ENCODE results near the gene ERFE.

ERFE gene

GRCh38 chr2:238132463-238133450 is 26.0 kb upstream of the ERFE start:
- H3K9me3 ChIP-seq, result no peaks in the 10 kb centered on the region
- TF ChIP-seq, protein P1, sequence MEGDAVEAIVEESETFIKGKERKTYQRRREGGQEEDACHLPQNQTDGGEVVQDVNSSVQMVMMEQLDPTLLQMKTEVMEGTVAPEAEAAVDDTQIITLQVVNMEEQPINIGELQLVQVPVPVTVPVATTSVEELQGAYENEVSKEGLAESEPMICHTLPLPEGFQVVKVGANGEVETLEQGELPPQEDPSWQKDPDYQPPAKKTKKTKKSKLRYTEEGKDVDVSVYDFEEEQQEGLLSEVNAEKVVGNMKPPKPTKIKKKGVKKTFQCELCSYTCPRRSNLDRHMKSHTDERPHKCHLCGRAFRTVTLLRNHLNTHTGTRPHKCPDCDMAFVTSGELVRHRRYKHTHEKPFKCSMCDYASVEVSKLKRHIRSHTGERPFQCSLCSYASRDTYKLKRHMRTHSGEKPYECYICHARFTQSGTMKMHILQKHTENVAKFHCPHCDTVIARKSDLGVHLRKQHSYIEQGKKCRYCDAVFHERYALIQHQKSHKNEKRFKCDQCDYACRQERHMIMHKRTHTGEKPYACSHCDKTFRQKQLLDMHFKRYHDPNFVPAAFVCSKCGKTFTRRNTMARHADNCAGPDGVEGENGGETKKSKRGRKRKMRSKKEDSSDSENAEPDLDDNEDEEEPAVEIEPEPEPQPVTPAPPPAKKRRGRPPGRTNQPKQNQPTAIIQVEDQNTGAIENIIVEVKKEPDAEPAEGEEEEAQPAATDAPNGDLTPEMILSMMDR (IDR thresholded peaks at IDR 0.05), result no peak
- H3K36me3 ChIP-seq, result no peaks in the 10 kb centered on the region
- peaks cover 6 to 9% of the 10 kb centered on the region in 2 experiments for H3K4me1 ChIP-seq (ENCODE audit: control insufficient read depth in 1 of 2, insufficient read depth in 1 of 2, low read depth in 1 of 2, low read length in 1 of 2)
- peaks cover 4% of the 10 kb centered on the region for H3K27me3 ChIP-seq
- H3K27ac ChIP-seq, result no peak overlapping the region
- no peak overlapping the region for H3K4me3 ChIP-seq (ENCODE audit: low read depth in 1 of 2, low read length in 1 of 2)

DNA sequence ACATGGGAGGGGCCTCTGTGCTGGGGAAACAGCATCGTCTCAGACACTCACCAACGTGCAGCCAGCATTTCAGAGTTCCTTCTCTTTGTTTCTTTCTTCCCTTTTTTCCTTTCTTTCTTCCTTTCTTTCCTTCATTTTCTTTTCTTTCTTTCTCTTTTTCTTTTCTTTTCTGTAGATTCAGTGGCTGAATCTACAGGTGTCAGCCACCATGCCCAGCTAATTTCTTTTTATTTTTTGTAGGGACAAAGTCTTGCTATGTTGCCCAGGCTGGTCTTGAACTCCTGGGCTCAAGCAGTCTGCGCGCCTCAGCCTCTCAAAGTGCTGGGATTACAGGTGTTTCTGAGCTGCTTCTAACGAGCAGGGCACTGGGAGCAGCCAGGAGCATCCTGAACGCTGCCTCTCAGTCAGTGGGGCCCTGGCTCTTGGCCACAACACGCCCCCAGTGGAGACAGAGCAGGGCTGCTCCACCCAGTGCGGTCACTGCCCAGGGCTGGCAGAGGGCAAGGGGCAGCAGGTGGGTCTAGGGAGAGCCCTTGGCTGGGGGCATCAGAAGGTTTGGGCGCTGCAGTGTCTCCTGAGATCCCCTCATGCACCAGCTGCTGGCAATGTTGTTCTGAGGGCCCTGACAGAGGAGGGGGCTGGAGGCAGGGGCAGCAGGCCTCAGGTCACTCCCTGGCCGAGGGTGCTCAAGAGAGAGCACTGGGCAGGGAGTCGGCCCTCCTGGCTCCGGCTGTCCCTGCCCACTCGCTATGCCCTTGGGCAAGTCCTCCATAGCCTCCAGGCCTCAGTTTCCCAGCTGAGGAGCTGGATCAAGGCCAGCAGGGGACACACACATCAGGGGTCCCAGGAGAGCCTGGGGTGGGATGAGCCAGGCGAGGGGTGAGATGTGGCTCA is 25.0 kb upstream of the ERFE start:
- Histone ChIP-seq H3K36me3 (no peaks in the 10 kb centered on the region), H3K9me3 (no peaks in the 10 kb centered on the region), H3K27me3 (no peaks in the 10 kb centered on the region), H3K4me1 (ENCODE audit: control insufficient read depth in 1 of 2, insufficient read depth in 1 of 2, low read depth in 1 of 2, low read length in 1 of 2) (peaks cover 6 to 9% of the 10 kb centered on the region in 2 experiments), H3K4me3 (ENCODE audit: low read depth in 1 of 2, low read length in 1 of 2) (no peak overlapping the region), H3K27ac (no peak overlapping the region)
- TF ChIP-seq, protein P1 (IDR thresholded peaks at IDR 0.05), result no peak

DNA sequence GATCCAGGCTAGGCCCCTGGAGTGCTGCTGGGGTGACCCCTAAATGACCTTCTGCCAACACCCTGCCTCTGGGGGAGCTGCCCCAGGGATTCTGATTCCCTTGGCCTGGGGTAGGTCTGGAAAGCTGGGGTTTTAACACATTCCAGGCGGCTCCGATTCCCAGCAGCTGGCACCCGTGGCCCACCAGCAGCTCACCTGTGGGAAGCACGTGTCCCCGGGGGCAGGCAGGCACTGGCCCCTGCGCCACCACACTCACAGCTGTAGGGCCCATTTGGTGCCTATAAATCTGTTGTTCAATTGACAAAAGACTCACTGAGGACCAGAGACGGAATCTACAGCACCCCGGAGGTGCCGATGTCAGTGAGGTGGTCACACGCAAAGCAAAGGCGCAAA is 24.4 kb upstream of the ERFE start:
- peaks cover 6 to 9% of the 10 kb centered on the region in 2 experiments for H3K4me1 ChIP-seq (ENCODE audit: control insufficient read depth in 1 of 2, insufficient read depth in 1 of 2, low read depth in 1 of 2, low read length in 1 of 2)
- no peaks in the 10 kb centered on the region for H3K27me3 ChIP-seq
- H3K4me3 ChIP-seq (ENCODE audit: low read depth in 1 of 2, low read length in 1 of 2), result no peak overlapping the region
- no peak overlapping the region for H3K27ac ChIP-seq
- TF ChIP-seq, protein P1 (IDR thresholded peaks at IDR 0.05), result no peak
- H3K9me3 ChIP-seq, result no peaks in the 10 kb centered on the region
- H3K36me3 ChIP-seq, result no peaks in the 10 kb centered on the region

DNA sequence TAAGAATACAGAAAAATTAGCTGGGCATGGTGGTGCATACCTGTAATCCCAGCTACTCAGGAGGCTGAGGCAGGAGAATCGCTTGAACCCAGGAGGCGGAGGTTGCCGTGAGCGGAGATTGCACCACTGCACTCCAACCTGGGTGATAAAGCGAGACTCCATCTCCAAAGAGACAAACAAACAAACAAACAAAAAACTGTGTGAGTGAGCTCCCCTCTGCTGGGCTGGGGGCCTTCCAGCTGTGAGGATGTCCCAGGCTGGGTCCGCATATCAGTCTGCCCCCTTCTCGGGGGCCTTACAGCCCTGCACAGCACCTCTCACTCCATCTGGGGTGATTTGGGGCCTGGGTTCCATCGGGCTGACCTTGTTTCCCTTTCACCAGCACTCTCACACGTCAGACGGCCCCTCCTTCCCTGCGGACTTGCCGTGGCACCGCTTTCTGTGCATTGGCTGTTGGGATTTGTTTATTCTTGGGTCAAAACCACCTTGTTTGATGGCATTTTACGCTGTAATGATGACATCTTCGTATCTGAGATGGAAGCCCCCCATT is 23.1 kb upstream of the ERFE start:
- Histone ChIP-seq H3K27me3 (no peaks in the 10 kb centered on the region), H3K9me3 (no peaks in the 10 kb centered on the region), H3K27ac (no peak overlapping the region), H3K36me3 (no peaks in the 10 kb centered on the region), H3K4me1 (ENCODE audit: control insufficient read depth in 1 of 2, insufficient read depth in 1 of 2, low read depth in 1 of 2, low read length in 1 of 2) (peaks cover 6 to 9% of the 10 kb centered on the region in 2 experiments), H3K4me3 (ENCODE audit: low read depth in 1 of 2, low read length in 1 of 2) (no peak overlapping the region)
- TF ChIP-seq, protein P1 (IDR thresholded peaks at IDR 0.05), result no peak

DNA sequence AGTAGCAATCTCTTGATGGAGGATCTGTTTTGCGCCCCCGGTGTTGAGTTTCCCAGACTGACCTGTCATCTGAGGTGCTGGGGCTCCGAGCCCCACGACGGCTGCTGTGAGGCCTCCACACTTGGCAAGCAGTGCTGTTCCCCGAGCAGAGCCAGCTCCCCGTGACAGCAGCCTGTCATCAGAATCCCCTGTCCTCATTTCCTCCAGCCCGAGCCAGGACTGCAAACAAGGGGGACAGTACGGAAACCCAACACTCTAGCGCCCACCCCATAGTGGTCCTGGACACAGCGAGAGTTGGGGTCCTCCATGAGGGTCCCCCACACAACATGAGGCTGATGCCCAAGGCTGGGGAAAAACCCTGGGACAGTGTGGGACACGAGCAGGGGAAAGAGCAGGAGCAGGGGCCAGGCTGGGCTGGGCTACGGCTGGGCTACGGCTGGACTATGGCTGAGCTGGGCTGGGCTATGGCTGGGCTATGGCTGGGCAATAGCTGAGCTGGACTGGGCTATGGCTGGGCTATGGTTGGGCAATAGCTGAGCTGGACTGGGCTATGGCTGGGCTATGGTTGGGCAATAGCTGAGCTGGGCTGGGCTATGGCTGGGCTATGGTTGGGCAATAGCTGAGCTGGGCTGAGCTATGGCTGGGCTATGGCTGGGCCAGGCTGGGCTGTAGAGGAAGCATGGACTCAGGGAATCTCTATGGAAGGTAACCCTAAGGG is 21.8 kb upstream of the ERFE start:
- no peak overlapping the region for H3K4me3 ChIP-seq (ENCODE audit: low read depth in 1 of 2, low read length in 1 of 2)
- no peak overlapping the region for H3K27ac ChIP-seq
- no peaks in the 10 kb centered on the region for H3K36me3 ChIP-seq
- no peaks in the 10 kb centered on the region for H3K9me3 ChIP-seq
- H3K4me1 ChIP-seq (ENCODE audit: control insufficient read depth in 1 of 2, insufficient read depth in 1 of 2, low read depth in 1 of 2, low read length in 1 of 2), result peaks cover 6 to 9% of the 10 kb centered on the region in 2 experiments
- TF ChIP-seq, protein P1 (IDR thresholded peaks at IDR 0.05), result no peak
- H3K27me3 ChIP-seq, result no peaks in the 10 kb centered on the region

Measured in neutrophil (primary cell).